HL-60 (cell line): ENCODE results near the gene MACROD2.

Source experiments
- CTCF ChIP-seq: IDR thresholded peaks from one replicate; pipeline ENCODE4 v1.5.1; 2011; ENCODE audit warnings: low read length, control low read depth, inconsistent platforms; ENCODE audit not compliant: insufficient read depth
- GABPA ChIP-seq: IDR thresholded peaks from 2 replicates; pipeline ENCODE4 v1.6.1; 2012; ENCODE audit warnings: low read depth
- POLR2AphosphoS5 ChIP-seq: IDR thresholded peaks from 2 replicates; pipeline ENCODE4 v1.6.1; 2012; ENCODE audit warnings: low read depth
- REST ChIP-seq: IDR thresholded peaks from 2 replicates; pipeline ENCODE4 v1.6.1; 2012; ENCODE audit warnings: low read depth; ENCODE audit not compliant: insufficient replicate concordance
- SPI1 ChIP-seq: IDR thresholded peaks from 2 replicates; pipeline ENCODE4 v1.6.1; 2012; ENCODE audit warnings: low read depth, mild to moderate bottlenecking, borderline replicate concordance

- TF ChIP-seq REST (no peak), CTCF (no peak), POLR2AphosphoS5 (no peak), SPI1 (no peak), GABPA (no peak)
Observed at GRCh38 chr20:16017656-16018055, 2022.3 kb downstream of the MACROD2 start.
